OCI-LY3 (cell line): ENCODE measurements around the gene CCDC137.

Source experiments
- H2AFZ ChIP-seq: fragments of 200-600, 300-600 bp; shearing (Covaris generic); 2 replicates; pipeline ENCODE4 v1.6.0; 2014; ENCODE audit warnings: antibody characterized with exemption, low read depth, low read length
- H3K27ac ChIP-seq: fragments of 200-600, 300-600 bp; sonication (generic); 2 replicates; pipeline ENCODE4 v1.5.1; 2014; ENCODE audit warnings: mild to moderate bottlenecking, low read length, moderate library complexity, mixed read lengths
- H3K27me3 ChIP-seq: fragments of 200-600, 300-600 bp; sonication (generic); 2 replicates; pipeline ENCODE4 v1.6.1; 2014; ENCODE audit warnings: low read depth, low read length, mixed read lengths
- H3K36me3 ChIP-seq: fragments of 200-600, 300-600 bp; sonication (generic); replicated peaks from 2 replicates; pipeline ENCODE3; 2014; ENCODE audit warnings: low read depth, low read length, mixed read lengths
- H3K4me1 ChIP-seq: fragments of 300-600, 200-600 bp; sonication (generic); 2 replicates; pipeline ENCODE4 v1.6.1; 2014; ENCODE audit warnings: low read length, mixed read lengths
- H3K4me2 ChIP-seq: fragments of 200-600, 300-600 bp; sonication (generic); 2 replicates; pipeline ENCODE4 v1.6.1; 2014; ENCODE audit warnings: low read length, mixed read lengths
- H3K4me3 ChIP-seq: fragments of 300-600, 200-600 bp; sonication (generic); 2 replicates; pipeline ENCODE4 v1.5.1; 2014; ENCODE audit warnings: antibody characterized with exemption, mild to moderate bottlenecking, low read length, moderate library complexity
- H3K79me2 ChIP-seq: fragments of 300-600, 200-600 bp; shearing (Covaris generic); 2 replicates; pipeline ENCODE4 v1.6.1; 2014; ENCODE audit warnings: mild to moderate bottlenecking, low read length, mixed read lengths
- H3K9ac ChIP-seq: fragments of 300-600, 200-600 bp; shearing (Covaris generic); 2 replicates; pipeline ENCODE4 v1.6.0; 2014; ENCODE audit warnings: mild to moderate bottlenecking, low read length, moderate library complexity
- H3K9me3 ChIP-seq: fragments of 200-600, 300-600 bp; shearing (Covaris generic); 2 replicates; pipeline ENCODE4 v1.6.1; 2014; ENCODE audit warnings: low read length, mixed read lengths; ENCODE audit not compliant: insufficient read depth
- H4K20me1 ChIP-seq: fragments of 200-600, 300-600 bp; sonication (generic); 2 replicates; pipeline ENCODE4 v1.6.1; 2016; ENCODE audit warnings: low read length, mixed read lengths; ENCODE audit not compliant: insufficient read depth
- CTCF ChIP-seq: fragments of 200-600, 300-600 bp; sonication (generic); IDR thresholded peaks from 2 replicates; pipeline ENCODE4 v1.5.1; 2014; ENCODE audit warnings: antibody characterized with exemption, low read length, low read depth
- EZH2phosphoT487 ChIP-seq: fragments of 200-600 bp; shearing (Covaris generic); IDR thresholded peaks from 2 replicates; pipeline ENCODE4 v1.6.1; 2018; ENCODE audit warnings: antibody characterized with exemption, mixed run types, low read depth

The CCDC137 gene

GRCh38 chr17:81687770-81688541 is 21.4 kb downstream of the CCDC137 start:
- no peaks in the 10 kb centered on the region for H3K9me3 ChIP-seq
- H3K79me2 ChIP-seq: peaks cover 37% of the 10 kb centered on the region
- H2AFZ ChIP-seq: no peak overlapping the region
- H3K4me1 ChIP-seq: peaks cover 12% of the 10 kb centered on the region
- H3K27ac ChIP-seq: no peak overlapping the region
- no peak overlapping the region for H3K4me3 ChIP-seq
- H3K27me3 ChIP-seq: no peaks in the 10 kb centered on the region
- H3K9ac ChIP-seq: no peak overlapping the region
- TF ChIP-seq CTCF: no peak
- no peak for TF ChIP-seq EZH2phosphoT487
- H3K4me2 ChIP-seq: no peak overlapping the region
- 0 out of 2 replicates have a peak, but pooled peaks cover 6% of the 10 kb centered on the region for H4K20me1 ChIP-seq
- H3K36me3 ChIP-seq: peaks cover 16% of the 10 kb centered on the region

GRCh38 chr17:81688616-81689015 is 22.1 kb downstream of the CCDC137 start:
- no peak overlapping the region for H3K9ac ChIP-seq
- no peak overlapping the region for H2AFZ ChIP-seq
- H3K9me3 ChIP-seq: no peaks in the 10 kb centered on the region
- no peak overlapping the region for H3K4me2 ChIP-seq
- peaks cover 16% of the 10 kb centered on the region for H3K36me3 ChIP-seq
- no peaks in the 10 kb centered on the region for H3K27me3 ChIP-seq
- peaks cover 12% of the 10 kb centered on the region for H3K4me1 ChIP-seq
- H3K4me3 ChIP-seq: no peak overlapping the region
- TF ChIP-seq EZH2phosphoT487 (no peak), CTCF (no peak)
- 0 out of 2 replicates have a peak, but pooled peaks cover 6% of the 10 kb centered on the region for H4K20me1 ChIP-seq
- no peak overlapping the region for H3K27ac ChIP-seq
- peaks cover 31% of the 10 kb centered on the region for H3K79me2 ChIP-seq

- TF ChIP-seq CTCF: no peak
- Histone ChIP-seq H3K9me3 (no peaks in the 10 kb centered on the region), H2AFZ (no peak overlapping the region), H3K4me2 (no peak overlapping the region), H3K9ac (no peak overlapping the region), H3K27ac (no peak overlapping the region), H3K4me1 (peaks cover 6% of the 10 kb centered on the region), H3K36me3 (peaks cover 21% of the 10 kb centered on the region), H4K20me1 (0 out of 2 replicates have a peak, but pooled peaks cover 6% of the 10 kb centered on the region), H3K79me2 (peaks cover 19% of the 10 kb centered on the region), H3K4me3 (no peak overlapping the region), H3K27me3 (no peaks in the 10 kb centered on the region)
Measured at GRCh38 chr17:81690066-81690465, 23.5 kb downstream of the CCDC137 start.

GRCh38 chr17:81690549-81690948 is 24.0 kb downstream of the CCDC137 start:
- H2AFZ ChIP-seq: no peak overlapping the region
- H3K4me2 ChIP-seq: no peak overlapping the region
- peaks cover 14% of the 10 kb centered on the region for H3K79me2 ChIP-seq
- no peak overlapping the region for H3K4me3 ChIP-seq
- peaks cover 2% of the 10 kb centered on the region; the same call in 1 of the 2 replicates for H3K4me1 ChIP-seq
- H3K9ac ChIP-seq: no peak overlapping the region
- H4K20me1 ChIP-seq: 0 out of 2 replicates have a peak, but pooled peaks cover under 1% of the 10 kb centered on the region
- H3K36me3 ChIP-seq: peaks cover 17% of the 10 kb centered on the region
- no peaks in the 10 kb centered on the region for H3K27me3 ChIP-seq
- no peak overlapping the region for H3K27ac ChIP-seq
- no peaks in the 10 kb centered on the region for H3K9me3 ChIP-seq
- TF ChIP-seq EZH2phosphoT487: no peak
- no peak for TF ChIP-seq CTCF
